Measurements from ENCODE around the gene AGBL4.

- TF ChIP-seq EZH2phosphoT487 (IDR thresholded peaks at IDR 0.05; ENCODE audit: insufficient read depth, low read depth) (no peak), EZH2 (IDR thresholded peaks at IDR 0.05; ENCODE audit: insufficient read depth, poor library complexity, severe bottlenecking) (no peak)
Observed at GRCh38 chr1:48710915-48711314, 1312.8 kb downstream of the AGBL4 start.

Measured in GM23248 (cell line).